ENCODE measurements around the gene ALDH6A1. TPM values are rescaled to one million over a fixed set of nuclear protein-coding genes. Genes with fewer than 3 reads are reported as not detected.

ALDH6A1 gene
- total RNA-seq (14.9 and 16.7 TPM in 2 replicates), polyA plus RNA-seq (2.8 and 3.5 TPM in 2 replicates), polyA minus RNA-seq (5.4 and 13.8 TPM in 2 replicates)
- total RNA-seq (2013) = 12.0 TPM

GRCh38 chr14:74084277-74085046 is at the start of gene ALDH6A1, which contains the start of gene LIN52:
Gene ALDH6A1 (minus strand): TSS chr14:74084453. CDS start chr14:74084394, 59 bp downstream.
Gene LIN52 (plus strand): TSS chr14:74084956. CDS start chr14:74084975, 19 bp downstream.
- peak within 1 kb of the TSS; percentile 34 to 79 for H3K27ac ChIP-seq (ENCODE audit: low read length in 2 of 2)
- peak within 1 kb of the TSS; percentile 93 for H3K4me2 ChIP-seq (replicated peaks; ENCODE audit: low read depth, low read length, poor library complexity, severe bottlenecking)
- no peaks in the 10 kb centered on the region for H3K9me3 ChIP-seq (ENCODE audit: control extremely low read depth in 1 of 3, control insufficient read depth in 2 of 3, insufficient read depth in 1 of 3, low read length in 2 of 3)
- H4K20me1 ChIP-seq (ENCODE audit: control insufficient read depth, insufficient read depth, low read length, poor library complexity, severe bottlenecking) = no peaks in the 10 kb centered on the region
- intact Hi-C loops (cut with micrococcal nuclease) = loop anchor here (1.0 to 5.0 kb wide), 4 partner anchors 65 to 678 kb away; partner anchors contain the start of genes BBOF1, COQ6, ENTPD5 and FAM161B
- H3K4me1 ChIP-seq (ENCODE audit: control insufficient read depth in 2 of 2, insufficient read depth in 2 of 2, low read length in 2 of 2) = peaks cover 23 to 24% of the 10 kb centered on the region in 2 donors
- peak; percentile 100 for DNase-seq
- H3K79me2 ChIP-seq (ENCODE audit: control insufficient read depth, insufficient read depth, low read length) = peaks cover 54% of the 10 kb centered on the region
- ChIA-PET CTCF (no interaction called here), POLR2A (interaction anchor here (0.5 to 1.3 kb wide), 2 partner anchors 13 to 1026 kb away, joined by 3 read pairs; partner anchors contain the start of gene RBM25)
- WGBS (ENCODE audit: insufficient coverage) = 0% methylated on average over 35 of the region's 46 CpGs
- H3K27me3 Mint-ChIP-seq = no peaks in the 10 kb centered on the region
- peak within 1 kb of the TSS; percentile 95 for H3K4me3 Mint-ChIP-seq
- H3K36me3 ChIP-seq (replicated peaks in 1 of 2; ENCODE audit: control extremely low read depth in 1 of 2, control insufficient read depth in 1 of 2, extremely low read depth in 1 of 2, insufficient read depth in 2 of 2, low read length in 1 of 2) = no peaks in the 10 kb centered on the region
- H3K4me1 Mint-ChIP-seq = peaks cover 35% of the 10 kb centered on the region
- no peaks in the 10 kb centered on the region for H3K27me3 ChIP-seq (replicated peaks in 1 of 4; ENCODE audit: control extremely low read depth in 1 of 4, control insufficient read depth in 3 of 4, insufficient read depth in 4 of 4, low read length in 3 of 4)
- peak within 1 kb of the TSS; percentile 88 for H3K27ac Mint-ChIP-seq
- peak within 1 kb of the TSS; percentile 75 to 79 (median 77) for H3K4me3 ChIP-seq (ENCODE audit: control extremely low read depth in 1 of 5, extremely low read depth in 1 of 5, insufficient read depth in 1 of 5, low read depth in 2 of 5, low read length in 4 of 5)
- ATAC-seq (ENCODE audit: low read depth) = peak; percentile 85
- peak within 1 kb of the TSS; percentile 79 for H3K9ac ChIP-seq (ENCODE audit: low read length)
- TF ChIP-seq CTCF (IDR thresholded peaks at IDR 0.05) (no peak), EZH2 (IDR thresholded peaks at IDR 0.05; ENCODE audit: borderline replicate concordance, insufficient read depth, low read depth, low read length, poor library complexity, severe bottlenecking) (no peak)
- no peaks in the 10 kb centered on the region for H3K9me3 Mint-ChIP-seq (ENCODE audit: insufficient read depth)
- peak within 1 kb of the TSS; percentile 97 for H2AFZ ChIP-seq (ENCODE audit: insufficient read depth, low read depth, low read length, poor library complexity, severe bottlenecking)

- CTCF ChIA-PET = no interaction called here
- no peaks in the 10 kb centered on the region for H3K9me3 ChIP-seq (ENCODE audit: control extremely low read depth in 1 of 3, control insufficient read depth in 2 of 3, insufficient read depth in 1 of 3, low read length in 2 of 3)
- H3K4me3 ChIP-seq (ENCODE audit: control extremely low read depth in 1 of 5, extremely low read depth in 1 of 5, insufficient read depth in 1 of 5, low read depth in 2 of 5, low read length in 4 of 5) = no peak overlapping the region
- ATAC-seq (ENCODE audit: low read depth) = no peak
- intact Hi-C loops (cut with micrococcal nuclease) = no loop called here
- no peaks in the 10 kb centered on the region for H4K20me1 ChIP-seq (ENCODE audit: control insufficient read depth, insufficient read depth, low read length, poor library complexity, severe bottlenecking)
- no peaks in the 10 kb centered on the region for H3K27me3 ChIP-seq (replicated peaks in 1 of 4; ENCODE audit: control extremely low read depth in 1 of 4, control insufficient read depth in 3 of 4, insufficient read depth in 4 of 4, low read length in 3 of 4)
- H3K79me2 ChIP-seq (ENCODE audit: control insufficient read depth, insufficient read depth, low read length) = no peaks in the 10 kb centered on the region
- no peaks in the 10 kb centered on the region for H3K4me1 ChIP-seq (ENCODE audit: control insufficient read depth in 2 of 2, insufficient read depth in 2 of 2, low read length in 2 of 2)
- no peak overlapping the region for H3K9ac ChIP-seq (ENCODE audit: low read length)
- no peaks in the 10 kb centered on the region for H3K9me3 Mint-ChIP-seq (ENCODE audit: insufficient read depth)
- H2AFZ ChIP-seq (ENCODE audit: insufficient read depth, low read depth, low read length, poor library complexity, severe bottlenecking) = no peak overlapping the region
- no peaks in the 10 kb centered on the region for H3K27me3 Mint-ChIP-seq
- H3K4me2 ChIP-seq (replicated peaks; ENCODE audit: low read depth, low read length, poor library complexity, severe bottlenecking) = no peak overlapping the region
- no peak overlapping the region for H3K4me3 Mint-ChIP-seq
- peaks cover 0 to 3% of the 10 kb centered on the region in 2 experiments for H3K36me3 ChIP-seq (replicated peaks in 1 of 2; ENCODE audit: control extremely low read depth in 1 of 2, control insufficient read depth in 1 of 2, extremely low read depth in 1 of 2, insufficient read depth in 2 of 2, low read length in 1 of 2)
- H3K27ac Mint-ChIP-seq = no peak overlapping the region
- DNase-seq = no peak
- POLR2A ChIA-PET = interaction anchor here (0.6 kb wide), 1 partner anchor 112 kb away, joined by 3 read pairs; no protein-coding TSS in a partner anchor
- TF ChIP-seq CTCF (IDR thresholded peaks at IDR 0.05) = no peak
- TF ChIP-seq EZH2 (IDR thresholded peaks at IDR 0.05; ENCODE audit: borderline replicate concordance, insufficient read depth, low read depth, low read length, poor library complexity, severe bottlenecking) = no peak
- H3K4me1 Mint-ChIP-seq = no peaks in the 10 kb centered on the region
- H3K27ac ChIP-seq (ENCODE audit: low read length in 2 of 2) = no peak overlapping the region
- 100% methylated on average over 1 of the region's 1 CpG for WGBS (ENCODE audit: insufficient coverage)
Observed at GRCh38 chr14:74127634-74128033, 43.4 kb upstream of the ALDH6A1 start.

Measured in B cell (primary cell).